GM19043 (cell line): ENCODE results near the gene PXDN.

Experiments
- ATAC-seq: cut with Tn5 transposase; IDR thresholded peaks from one replicate; pipeline ENCODE4 v1.9.1; 2021; ENCODE audit warnings: low read depth; ENCODE audit not compliant: unreplicated experiment

PXDN gene

DNA sequence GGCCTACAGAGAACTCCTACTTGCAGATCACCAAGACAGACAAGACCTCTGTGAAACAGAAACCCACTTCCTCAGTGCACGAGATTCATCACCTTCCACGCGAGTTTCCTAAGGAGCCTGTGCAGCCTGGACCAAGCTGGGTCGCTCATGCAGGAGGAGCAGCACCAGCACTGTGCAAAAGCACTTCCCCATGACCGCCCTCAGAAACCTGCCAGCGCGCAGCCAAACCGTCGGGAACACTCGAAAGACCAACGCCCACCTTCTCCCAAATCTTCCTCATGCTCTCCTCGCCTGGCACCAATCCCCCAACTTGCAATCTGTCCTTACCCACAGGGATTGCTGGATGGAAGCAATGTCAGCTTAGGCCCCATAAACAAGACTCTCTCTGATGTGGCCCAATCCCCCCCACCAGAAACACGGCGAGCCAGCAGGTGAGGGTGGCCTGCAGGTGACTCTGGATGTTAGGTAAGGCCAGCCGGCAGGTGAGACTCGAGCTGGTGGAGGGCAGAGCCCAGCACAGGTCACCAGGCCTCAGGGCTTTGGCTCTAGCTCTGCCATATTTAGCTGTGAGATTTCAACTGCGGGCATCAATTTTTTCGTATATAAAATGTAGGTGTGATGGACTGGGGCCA is 69.4 kb downstream of the PXDN start:
- ATAC-seq: no peak

DNA sequence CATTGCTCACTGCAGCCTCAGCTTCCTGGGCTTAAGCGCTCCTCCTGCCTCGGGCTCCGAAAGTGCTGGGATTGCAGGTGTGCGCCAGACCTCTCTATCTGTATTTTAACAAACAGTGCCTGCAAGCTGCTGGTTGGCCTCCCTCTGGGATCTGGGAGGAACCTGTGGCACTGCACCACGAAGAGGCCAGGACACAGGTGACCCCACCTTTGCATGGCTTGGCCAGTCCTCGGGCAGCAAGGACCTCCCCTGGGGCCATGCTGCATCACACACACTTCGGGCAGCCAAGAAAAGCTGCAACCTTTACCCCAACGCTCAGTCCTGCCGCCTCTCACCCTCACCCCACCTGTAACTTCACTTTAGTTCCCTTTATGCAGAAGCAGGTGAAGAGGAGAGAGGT is 70.0 kb downstream of the PXDN start:
- no peak for ATAC-seq

DNA sequence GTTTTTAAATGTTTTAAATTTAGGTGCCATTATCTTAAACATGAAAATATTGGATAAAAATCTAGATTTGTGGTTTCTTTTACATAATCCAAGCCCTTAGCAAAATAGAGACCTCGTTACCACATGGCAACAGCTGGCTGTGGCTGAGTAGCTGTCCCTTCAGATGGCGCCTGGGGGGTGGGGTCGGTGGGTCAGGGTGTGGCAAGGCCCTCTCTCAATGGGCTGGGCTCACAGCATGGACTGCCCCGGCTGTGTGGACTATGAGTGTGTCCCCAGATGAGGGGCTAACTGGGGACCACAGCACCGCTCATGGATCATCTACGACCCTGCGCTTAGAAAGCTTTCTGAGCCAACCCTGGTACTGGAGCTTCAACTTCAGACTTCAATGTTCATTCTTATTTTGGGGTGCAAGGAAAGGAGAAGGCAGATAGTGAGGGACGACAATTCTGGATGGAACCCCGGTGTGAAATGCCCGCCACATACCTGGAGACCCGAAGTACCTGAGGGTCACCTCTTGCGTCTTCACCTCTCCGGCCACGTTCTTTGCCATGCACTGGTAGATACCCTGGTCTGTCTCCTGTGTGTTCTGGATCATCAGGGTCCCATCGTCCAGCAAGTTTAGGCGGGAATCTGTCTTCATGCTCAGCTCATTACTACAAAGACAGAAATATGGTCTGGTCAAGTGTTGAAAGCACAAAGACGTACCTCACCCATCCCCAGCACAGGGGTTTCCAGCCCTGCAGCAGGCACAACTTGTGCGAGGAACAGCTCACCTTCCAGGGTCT is 71.0 kb downstream of the PXDN start:
- no peak for ATAC-seq

DNA sequence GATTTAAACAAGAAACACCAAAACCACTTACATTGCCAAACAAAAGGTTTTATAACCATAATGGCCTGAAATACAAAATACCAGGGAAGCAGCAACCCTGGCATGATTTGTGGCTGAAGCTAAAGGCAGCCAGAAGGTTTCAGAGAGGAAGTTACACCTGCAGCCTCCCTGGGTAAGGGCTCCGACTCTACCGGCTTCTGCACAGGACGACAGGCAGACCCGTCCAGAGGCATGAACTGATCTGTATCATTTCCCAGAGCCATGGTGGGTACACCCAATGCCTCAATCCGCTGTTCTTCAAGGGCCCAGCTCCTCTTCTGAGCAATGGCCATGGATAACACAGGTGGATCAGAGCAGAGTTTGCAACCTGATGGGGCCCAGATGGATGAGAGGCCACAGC is 71.6 kb downstream of the PXDN start:
- ATAC-seq: no peak

DNA sequence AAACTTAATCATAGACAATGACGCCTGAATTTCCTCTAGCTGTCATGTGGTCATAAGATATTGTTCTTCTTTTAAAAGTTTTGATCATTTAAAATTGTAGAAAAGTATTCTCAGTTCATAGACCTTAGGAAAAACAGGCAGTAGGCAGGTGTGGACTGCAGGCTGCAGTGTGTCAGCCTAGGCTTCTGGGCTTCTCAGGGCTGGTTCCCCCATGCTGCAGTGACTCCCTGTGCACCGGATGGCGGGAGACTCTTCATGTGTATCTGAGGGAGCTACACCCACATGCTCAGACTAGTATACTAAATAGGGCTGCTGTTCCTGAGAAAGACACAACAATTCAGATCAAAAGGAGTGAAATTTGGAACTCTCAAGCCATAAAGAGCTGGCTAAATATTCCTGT is 72.4 kb downstream of the PXDN start:
- ATAC-seq: no peak

DNA sequence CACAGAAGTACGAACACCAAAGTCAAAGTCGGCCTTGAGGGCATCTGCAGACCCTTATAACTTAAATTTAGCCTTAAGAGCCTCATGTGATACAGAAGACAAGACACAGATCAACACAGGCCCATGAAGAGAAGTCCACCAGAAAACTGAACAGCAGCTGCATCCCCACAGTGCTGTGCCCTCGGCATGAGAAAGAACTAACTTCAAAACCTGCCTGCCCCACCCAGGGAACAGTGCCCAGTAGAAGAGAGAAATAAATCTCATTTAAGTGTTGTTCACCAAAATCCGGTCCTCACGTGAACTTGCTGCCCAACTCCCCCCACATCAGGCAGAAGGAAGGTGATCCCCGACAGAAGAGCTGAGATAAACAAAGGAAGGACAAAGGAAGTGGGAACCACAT is 73.7 kb downstream of the PXDN start:
- no peak for ATAC-seq

DNA sequence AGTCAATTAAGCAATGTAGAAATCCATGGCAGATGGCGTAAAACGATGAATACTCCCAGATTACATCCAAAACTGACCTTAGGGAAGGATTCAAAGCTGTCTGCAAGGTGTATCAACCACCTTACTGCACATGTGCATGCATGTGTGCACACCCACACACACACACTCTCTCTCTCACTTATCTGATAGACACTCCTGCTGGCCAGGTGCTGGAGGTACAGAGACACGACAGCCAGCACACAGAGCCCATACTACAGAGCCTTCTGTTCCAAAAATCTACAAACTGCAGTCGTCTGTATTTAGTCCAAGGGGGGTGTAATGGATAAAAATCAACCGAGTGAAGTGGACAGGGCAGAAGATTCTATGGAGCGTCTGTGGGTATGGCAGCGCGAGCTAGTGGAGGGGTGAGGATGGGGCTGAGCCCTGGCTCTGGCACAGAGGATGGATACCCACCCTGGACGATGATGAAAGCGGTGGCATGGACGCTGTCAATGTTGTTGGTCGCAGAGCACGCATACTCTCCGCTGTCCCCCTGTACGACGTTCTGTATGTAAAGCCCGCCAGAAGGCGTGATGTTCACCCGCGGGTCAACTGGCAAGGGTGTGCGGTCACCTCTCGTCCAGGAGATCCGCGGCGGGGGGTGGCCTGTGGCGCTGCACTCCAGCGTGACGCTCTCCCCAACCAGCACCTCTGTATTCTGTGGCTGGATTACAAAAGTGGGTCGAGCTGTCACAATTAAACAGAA is 78.4 kb downstream of the PXDN start:
- no peak for ATAC-seq

DNA sequence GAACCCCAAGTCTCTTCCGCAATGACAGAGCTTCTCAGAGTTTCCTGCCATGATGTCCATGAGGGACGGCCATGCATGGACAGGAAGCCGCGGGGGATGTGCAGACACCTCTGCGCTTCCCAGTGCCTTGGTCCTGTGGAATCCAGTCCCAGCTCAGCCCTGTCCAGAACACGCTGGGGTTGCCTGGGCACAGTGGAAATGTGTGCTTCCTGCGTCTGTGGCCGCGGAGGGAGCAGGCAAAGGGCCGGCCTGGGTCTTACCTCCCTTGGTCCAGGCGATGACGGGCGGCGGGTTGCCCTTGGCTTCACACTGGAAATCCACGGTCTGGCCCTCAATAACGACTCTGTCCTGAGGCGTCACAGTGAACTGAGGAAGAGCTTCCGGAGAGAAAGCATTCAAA is 79.6 kb downstream of the PXDN start:
- ATAC-seq: no peak

DNA sequence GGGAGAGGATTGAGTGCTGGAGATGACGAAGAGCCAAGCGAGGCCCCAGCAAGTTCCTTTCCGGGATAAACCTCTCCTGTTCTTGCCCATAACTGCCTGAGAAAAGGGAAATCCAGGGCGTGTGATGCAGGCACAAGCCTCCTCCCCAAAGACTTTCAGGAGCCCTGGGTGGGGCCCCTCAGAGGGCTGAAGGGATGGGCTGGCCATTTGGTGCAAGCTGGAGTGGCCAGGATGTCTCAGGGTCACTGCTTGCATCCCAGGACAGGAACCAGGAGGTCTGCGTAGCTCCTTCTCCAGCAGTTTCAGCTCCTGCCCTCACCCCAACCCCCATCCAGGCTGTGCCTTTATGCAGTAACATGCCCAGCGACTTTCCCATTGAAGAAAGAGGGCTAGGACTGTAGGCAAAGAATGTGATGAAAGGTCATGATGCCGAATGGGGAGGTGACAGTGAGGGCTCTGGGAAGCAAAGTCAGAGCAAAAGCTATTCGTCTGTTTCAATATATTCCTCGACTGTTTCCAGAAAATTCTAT is 80.2 kb downstream of the PXDN start:
- ATAC-seq: no peak

DNA sequence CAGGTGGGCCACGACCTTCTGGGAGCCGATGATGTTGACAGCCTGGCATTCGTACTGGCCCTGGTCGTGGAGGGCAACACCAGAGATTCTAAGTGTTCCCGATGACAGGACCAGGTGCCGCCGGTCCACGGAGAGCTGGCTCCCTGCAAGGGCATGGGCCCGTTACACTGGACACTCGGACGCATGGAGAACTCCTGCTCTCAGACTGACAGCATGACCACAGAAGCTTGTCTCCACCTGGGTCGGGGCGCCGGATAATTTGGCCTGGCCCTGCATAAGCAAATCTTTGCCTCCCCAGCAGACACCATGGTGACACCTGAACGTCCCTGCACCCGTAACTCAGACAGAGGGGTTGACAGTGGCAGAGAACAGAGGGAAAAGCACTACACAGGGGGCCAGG is 80.7 kb downstream of the PXDN start:
- ATAC-seq: no peak

DNA sequence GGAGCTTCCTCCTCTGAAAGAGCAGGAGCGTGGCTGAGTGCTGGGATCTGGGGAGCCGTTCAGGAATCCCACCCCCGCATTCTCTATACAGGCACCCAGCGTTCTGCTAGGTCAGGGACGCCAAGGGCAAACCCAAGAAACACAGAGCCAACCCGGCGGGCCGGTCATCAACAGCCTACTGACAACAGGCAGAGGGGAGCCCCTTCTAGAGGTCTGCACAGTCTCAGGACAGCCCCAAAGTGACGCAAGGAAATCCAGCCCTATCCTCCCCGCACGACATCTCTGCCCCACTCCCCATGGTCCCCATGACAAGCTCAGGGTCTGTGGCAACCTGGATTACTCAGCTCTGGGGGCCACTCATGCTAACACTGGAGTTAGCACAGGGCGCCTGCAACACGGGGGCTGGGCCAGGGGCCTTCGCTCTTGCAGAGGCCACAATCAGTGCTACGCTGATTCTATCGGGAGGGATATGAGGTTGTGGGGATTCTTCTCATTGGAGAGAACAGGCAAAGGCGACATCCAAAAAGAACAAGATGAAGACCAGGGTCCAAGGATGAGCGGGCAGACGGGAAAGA is 81.6 kb downstream of the PXDN start:
- ATAC-seq: no peak

DNA sequence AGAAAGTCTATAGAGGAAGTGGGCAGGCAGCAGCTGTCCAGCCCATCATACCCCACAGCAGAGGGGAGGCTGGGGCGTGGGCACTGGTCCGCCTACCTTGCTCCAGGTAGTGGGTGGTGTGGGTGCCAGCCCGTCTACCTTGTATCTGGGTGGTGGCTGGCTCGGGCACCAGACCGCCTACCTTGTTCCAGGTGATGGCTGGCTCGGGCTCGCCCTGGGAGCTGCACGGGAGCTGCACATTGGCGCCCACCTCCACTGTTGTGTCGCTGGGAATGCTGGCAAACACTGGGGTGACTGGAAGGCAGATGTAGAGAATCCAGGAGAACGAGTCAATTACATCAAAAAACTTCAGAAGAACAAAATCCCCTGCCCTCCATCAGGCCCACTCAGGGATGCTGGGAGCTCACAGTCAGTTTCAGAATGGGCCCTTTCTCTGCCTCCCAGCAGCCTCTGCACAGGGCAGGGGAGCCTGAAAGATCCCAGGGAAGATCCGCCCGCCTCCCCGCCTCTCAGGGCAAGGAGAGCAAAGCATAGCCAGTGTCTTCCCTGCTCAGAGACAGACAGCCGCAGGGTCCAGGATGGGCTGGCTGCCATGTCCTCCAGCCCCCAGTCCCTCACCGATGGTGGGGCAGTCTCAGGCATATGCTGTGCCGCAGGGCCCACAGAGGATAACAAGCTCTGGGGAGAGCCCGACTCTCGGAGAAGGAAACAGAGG is 82.3 kb downstream of the PXDN start:
- ATAC-seq: no peak

DNA sequence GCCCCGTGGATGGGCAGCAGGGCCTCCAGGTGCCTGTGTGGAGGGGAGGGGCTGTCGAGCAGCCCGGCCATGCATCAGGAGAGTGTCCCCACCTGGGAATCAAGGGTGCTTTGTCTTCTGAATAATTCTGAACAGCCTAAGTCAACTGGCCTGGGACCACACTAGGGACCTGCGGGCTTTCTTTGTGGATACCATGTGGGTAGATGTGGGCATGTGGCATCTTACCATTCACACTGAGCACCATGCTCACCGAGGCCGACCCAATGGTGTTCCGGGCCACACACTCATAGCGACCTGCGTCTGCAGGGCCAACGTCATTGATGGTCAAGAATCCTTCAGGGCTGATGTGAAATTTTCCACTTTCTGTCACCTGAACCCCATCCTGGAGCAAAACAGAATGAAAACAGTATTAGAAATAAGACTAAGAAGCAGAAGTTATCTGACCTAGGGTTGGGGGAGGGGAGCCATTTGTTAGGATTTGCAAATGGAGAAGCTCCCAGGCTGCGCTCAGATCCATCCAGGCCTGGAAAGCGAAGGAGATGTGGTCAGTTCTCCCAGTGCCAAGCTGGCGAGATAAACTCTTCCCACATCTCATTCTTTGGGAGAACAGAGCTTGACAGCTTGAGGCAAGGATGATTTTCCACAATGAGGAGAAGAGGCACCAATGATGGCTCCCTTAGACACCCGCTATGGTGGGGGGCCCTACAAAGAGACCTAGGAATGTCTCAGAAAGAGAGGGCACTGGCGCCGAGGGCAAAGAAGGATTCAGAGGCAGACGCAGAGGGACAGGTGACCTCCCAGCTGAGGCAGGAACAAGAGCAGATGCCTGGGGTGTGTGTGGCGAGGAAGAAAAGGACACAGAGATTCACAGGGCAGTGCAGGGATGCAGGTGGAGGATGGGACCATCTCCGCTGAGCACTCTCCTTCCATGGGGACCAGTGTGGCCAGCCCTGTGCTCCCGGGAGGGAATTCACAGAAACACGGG is 83.4 kb downstream of the PXDN start:
- ATAC-seq: no peak

DNA sequence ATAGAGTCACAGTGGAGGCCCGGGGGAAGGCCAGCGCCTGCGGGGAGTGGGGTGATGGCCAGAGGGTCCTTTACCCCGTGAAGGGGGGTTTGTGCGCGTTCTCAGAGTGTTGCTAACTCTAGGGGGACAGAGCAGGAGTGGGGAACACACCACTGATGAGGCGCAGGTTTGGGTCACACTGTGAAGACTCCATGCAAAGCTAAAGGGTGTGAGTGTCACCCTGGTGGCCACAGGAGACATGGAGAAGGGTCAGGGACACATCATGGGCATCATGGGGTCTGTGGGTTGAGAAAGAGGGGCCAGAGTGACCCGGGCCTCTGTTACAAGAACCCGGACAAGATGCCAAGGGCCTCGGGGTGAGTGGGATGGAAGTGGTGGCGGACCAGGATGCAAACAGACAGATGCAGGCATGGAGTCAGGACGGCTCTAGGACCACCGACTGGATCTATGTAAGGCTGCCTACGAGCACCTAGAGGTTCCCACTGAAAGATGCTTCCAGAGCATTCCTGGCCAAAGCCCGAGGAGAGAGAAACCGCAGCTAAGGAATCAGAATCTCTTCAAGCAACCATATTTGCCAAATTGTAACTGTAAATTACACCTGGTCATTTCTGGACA is 84.3 kb downstream of the PXDN start:
- ATAC-seq: no peak

DNA sequence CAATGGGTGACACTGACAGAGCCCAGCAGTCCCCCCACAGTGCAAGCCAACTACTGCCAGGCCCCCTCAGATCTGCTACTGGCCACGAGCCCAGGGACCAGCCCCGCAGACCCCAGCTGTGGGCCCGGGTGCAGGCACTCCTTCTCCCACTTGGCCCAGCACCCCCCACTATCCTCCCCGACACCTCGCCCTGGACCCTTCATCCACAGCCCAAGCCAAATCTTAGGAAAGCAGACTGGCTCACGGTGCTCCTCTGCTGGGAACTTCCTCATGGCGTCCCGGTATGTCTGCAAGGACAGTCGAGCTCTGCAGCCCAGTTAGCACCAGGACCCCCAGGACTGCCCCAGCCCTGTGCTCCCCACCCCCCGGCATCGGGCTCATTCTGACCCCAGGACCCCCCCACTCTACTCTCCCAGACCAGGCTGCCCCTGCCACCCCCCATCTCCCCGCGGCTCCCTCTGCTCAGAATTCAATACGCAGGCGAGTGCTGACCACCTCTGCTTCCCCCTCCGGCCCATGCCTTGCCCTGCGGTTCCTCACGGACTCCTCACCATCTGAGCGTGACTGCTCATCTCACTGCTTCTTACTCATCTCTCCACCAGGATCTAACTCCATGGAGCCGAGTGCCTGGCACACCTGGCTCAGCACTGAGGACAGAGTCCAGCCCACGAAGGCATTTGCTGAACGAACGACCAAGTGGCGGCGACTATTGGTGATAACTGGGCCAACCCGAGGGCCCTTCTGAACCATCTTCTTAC is 85.7 kb downstream of the PXDN start:
- no peak for ATAC-seq

DNA sequence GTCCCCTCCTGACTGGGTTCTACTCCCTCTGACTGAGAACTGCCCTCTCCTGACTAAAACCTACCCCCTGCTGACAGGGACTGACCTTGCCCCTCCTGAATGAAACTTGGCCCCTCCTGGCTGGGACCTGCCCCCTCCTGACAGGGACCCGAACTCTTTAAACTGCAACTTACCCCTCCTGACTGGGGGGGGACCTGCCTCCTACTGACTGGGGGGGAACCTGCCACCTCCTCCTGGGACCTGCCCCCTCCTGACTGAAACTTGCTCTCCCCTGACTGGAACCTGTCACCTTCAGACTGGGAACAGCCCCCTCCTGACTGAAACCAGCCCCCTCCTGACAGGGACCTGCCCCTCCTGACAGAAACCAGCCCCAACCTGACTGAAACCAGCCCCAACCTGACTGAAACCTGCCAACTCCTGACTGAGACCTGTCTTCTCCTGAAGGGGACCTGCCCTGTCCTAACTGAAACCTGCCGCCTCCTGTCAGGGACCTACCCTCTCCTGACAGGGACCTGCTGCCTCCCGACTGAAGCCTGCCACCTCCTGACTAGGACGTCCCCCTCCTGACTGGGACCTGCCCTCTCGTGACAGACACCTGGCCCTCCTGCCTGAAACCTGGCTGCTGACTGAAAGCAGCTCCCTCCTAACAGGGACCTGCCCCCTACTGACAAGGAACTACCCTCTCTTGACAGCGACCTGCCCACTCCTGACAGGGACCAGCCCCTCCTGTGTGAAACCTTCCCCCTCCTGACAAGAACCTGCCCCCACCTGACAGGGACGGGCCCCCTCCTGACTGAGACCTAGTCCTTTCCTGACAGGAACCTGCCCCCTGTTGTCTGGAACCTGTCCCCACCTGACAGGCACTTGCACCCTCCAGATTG is 87.1 kb downstream of the PXDN start:
- ATAC-seq: no peak

DNA sequence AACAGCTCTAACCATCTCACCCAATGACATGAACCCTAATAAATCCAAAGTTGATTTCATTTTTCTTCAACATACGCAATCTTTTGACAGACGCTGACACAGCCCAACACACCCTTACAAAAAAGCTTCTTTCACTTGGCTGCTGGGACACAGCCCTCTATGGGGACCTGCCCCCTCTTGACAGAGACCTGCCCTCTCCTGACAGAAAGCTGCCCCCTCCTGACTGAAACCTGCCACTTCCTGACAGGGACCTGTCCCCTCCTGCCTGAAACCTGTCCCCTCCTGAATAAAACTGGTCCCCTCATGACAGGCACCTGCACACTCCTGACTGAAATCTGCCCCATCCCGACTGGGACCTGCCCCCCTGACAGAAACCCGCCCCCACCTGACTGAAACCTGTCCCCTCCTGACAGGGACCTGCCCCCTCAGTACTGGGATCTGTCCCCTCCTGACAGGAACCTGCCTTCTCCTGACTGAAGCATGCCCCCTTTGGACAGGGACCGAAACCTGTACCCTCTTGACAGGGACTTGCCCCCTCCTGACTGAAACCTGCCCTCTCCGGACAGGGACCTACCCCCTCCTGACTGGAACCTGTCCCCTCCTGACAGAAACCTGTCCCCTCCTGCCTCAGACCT is 87.9 kb downstream of the PXDN start:
- no peak for ATAC-seq
